ENCODE data around the gene F2R. TPM values are rescaled to one million over a fixed set of nuclear protein-coding genes. Genes with fewer than 3 reads are reported as not detected.

F2R gene
- 10 to 100 TPM; 47.0 to 73.5 (median 65.5) TPM for total RNA-seq (2021; fragmentation: NEBNext Ultra II Directional; extraction: Animal tissue kit (Norgen Biotek cat#: 25700))
- long read RNA-seq, transcript F2R-201 (2 exons, 3,821 nt) = major isoform, 78 of 93 reads
- long read RNA-seq, partial matches to known transcripts = 14 of 93 reads
- long read RNA-seq, other reads (novel, unspliced or antisense) = 1 of 93 reads

DNA sequence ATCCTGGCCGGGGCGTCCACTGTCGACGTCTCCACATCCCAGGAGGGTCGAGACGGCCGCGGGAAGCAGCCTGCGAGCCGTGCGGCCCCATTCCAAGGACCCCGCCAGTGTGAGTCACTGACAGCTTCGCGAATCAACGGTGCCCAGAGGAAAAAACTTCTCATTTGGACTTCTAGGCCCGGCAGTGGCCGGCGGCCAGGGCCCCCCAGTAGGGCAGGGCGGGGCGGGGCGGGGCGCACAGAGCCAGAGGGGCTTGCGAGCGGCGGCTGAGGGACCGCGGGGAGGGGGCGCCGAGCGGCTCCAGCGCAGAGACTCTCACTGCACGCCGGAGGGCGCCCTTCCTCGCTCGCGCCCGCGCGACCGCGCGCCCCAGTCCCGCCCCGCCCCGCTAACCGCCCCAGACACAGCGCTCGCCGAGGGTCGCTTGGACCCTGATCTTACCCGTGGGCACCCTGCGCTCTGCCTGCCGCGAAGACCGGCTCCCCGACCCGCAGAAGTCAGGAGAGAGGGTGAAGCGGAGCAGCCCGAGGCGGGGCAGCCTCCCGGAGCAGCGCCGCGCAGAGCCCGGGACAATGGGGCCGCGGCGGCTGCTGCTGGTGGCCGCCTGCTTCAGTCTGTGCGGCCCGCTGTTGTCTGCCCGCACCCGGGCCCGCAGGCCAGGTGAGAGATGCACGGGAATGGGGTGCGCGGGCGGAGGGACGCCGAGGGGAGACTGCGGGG is at the start of gene F2R:
F2R (plus strand) TSS at position 391 of the 720 bp plus-strand sequence; CDS start at position 573, 182 bp downstream.
- H3K4me3 Mint-ChIP-seq = peak within 1 kb of the TSS; percentile 95
- peaks cover 24% of the 10 kb centered on the region for H3K36me3 Mint-ChIP-seq (ENCODE audit: low read depth)
- TF ChIP-seq, protein P1, sequence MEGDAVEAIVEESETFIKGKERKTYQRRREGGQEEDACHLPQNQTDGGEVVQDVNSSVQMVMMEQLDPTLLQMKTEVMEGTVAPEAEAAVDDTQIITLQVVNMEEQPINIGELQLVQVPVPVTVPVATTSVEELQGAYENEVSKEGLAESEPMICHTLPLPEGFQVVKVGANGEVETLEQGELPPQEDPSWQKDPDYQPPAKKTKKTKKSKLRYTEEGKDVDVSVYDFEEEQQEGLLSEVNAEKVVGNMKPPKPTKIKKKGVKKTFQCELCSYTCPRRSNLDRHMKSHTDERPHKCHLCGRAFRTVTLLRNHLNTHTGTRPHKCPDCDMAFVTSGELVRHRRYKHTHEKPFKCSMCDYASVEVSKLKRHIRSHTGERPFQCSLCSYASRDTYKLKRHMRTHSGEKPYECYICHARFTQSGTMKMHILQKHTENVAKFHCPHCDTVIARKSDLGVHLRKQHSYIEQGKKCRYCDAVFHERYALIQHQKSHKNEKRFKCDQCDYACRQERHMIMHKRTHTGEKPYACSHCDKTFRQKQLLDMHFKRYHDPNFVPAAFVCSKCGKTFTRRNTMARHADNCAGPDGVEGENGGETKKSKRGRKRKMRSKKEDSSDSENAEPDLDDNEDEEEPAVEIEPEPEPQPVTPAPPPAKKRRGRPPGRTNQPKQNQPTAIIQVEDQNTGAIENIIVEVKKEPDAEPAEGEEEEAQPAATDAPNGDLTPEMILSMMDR (IDR thresholded peaks at IDR 0.05) = peak; percentile 82
- H3K27ac Mint-ChIP-seq = peak within 1 kb of the TSS; percentile 54
- peaks cover 41% of the 10 kb centered on the region for H3K4me1 Mint-ChIP-seq (ENCODE audit: low read depth)
- DNase-seq = peak; percentile 18
- no peaks in the 10 kb centered on the region for H3K9me3 Mint-ChIP-seq
- peaks cover 6% of the 10 kb centered on the region for H3K27me3 Mint-ChIP-seq (ENCODE audit: insufficient read depth)

DNA sequence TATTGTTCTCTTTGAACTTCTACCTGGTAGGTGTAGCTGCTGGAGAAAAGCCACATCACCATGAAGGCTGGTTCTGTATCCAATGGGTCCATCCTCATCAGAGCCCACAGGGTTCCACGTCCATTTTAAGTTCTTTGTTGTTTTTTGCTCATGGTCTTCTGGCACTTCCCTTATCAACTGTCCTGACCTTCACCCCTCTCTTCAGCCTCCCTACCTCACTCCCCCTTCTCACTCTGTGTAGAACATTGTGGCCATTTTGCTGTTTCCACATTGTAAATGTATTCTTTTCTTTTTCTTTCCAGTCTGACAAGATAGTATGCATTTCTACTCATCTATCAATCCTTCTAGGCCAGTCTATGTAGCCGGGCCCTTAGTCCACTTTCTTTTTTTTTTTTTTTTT is 48.4 kb upstream of the F2R start:
- Mint-ChIP-seq H3K36me3 (ENCODE audit: low read depth) (no peaks in the 10 kb centered on the region), H3K27me3 (ENCODE audit: insufficient read depth) (peaks cover 4% of the 10 kb centered on the region), H3K4me1 (ENCODE audit: low read depth) (peaks cover 6% of the 10 kb centered on the region), H3K27ac (no peak overlapping the region), H3K9me3 (no peaks in the 10 kb centered on the region), H3K4me3 (no peak overlapping the region)
- TF ChIP-seq, protein P1 (IDR thresholded peaks at IDR 0.05) = no peak
- no peak for DNase-seq

DNA sequence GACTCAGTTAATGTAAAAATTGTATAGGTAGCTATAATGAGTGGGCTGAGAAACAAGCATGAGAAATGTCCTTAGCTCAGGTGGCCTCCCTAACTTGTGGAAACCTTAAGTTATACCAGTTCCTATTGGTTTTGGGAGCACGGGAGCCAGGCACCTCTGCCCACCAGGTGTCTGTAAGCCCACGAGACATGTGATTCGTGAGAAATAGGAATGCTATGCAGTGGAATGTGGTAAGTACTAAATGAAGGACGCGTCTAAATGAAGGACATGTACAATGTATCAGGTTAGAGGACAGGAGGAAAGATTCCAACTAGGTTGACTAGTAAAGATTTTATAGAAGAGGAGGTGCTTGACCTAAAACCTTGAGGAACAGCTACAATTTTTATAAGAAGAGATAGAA is 46.7 kb upstream of the F2R start:
- peaks cover 6% of the 10 kb centered on the region for H3K4me1 Mint-ChIP-seq (ENCODE audit: low read depth)
- peaks cover 4% of the 10 kb centered on the region for H3K27me3 Mint-ChIP-seq (ENCODE audit: insufficient read depth)
- no peak for DNase-seq
- H3K4me3 Mint-ChIP-seq = no peak overlapping the region
- no peaks in the 10 kb centered on the region for H3K9me3 Mint-ChIP-seq
- H3K27ac Mint-ChIP-seq = no peak overlapping the region
- TF ChIP-seq, protein P1 (IDR thresholded peaks at IDR 0.05) = no peak
- no peaks in the 10 kb centered on the region for H3K36me3 Mint-ChIP-seq (ENCODE audit: low read depth)

DNA sequence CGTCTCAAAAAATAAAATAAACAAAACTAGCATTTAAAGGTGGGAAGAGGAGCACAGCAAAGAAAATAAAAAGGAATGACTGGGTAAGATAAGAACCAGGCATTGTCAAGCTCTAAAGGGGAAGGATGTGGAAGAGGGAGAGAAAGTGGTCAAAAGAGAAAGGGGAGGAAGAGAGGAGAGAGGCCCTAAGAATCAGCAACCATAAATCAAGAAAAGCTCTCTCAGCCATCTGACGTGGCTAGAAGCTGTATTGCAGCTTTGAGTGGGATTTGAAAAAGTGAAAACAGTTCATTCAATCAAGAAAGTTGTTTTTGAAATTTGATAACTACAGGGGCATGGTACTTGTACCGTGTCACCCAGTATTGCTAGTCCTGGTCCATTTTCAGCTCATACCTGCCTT is 45.4 kb upstream of the F2R start:
- Mint-ChIP-seq H3K36me3 (ENCODE audit: low read depth) (no peaks in the 10 kb centered on the region), H3K4me1 (ENCODE audit: low read depth) (peaks cover 6% of the 10 kb centered on the region), H3K4me3 (no peak overlapping the region), H3K9me3 (no peaks in the 10 kb centered on the region), H3K27me3 (ENCODE audit: insufficient read depth) (peaks cover 4% of the 10 kb centered on the region), H3K27ac (no peak overlapping the region)
- TF ChIP-seq, protein P1 (IDR thresholded peaks at IDR 0.05) = no peak
- DNase-seq = no peak

DNA sequence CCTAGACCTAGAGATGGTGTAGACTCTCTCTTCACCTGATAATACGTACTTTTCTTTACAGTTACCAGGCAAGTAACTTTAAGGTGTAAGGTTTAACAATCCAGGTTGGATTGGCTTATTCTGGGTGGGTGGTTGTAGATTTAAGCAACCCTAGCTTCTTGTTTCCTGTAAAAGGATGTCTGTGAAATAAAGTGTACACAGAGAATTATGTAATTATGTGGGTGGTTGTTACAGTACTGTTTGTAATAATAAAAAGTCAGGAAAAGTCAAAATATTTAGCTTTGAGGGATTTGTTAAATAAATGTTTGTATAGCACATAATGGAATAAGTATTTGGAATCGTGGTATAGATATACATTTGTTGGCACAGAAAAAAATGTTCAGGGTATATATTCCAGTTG is 43.7 kb upstream of the F2R start:
- TF ChIP-seq, protein P1 (IDR thresholded peaks at IDR 0.05) = no peak
- no peak for DNase-seq
- H3K36me3 Mint-ChIP-seq (ENCODE audit: low read depth) = no peaks in the 10 kb centered on the region
- peaks cover 6% of the 10 kb centered on the region for H3K4me1 Mint-ChIP-seq (ENCODE audit: low read depth)
- no peaks in the 10 kb centered on the region for H3K9me3 Mint-ChIP-seq
- H3K27ac Mint-ChIP-seq = no peak overlapping the region
- H3K27me3 Mint-ChIP-seq (ENCODE audit: insufficient read depth) = peaks cover 4% of the 10 kb centered on the region
- H3K4me3 Mint-ChIP-seq = no peak overlapping the region
